Skeletal muscle satellite cell (primary cell): ENCODE measurements around the gene TECR. TPM values are rescaled to one million over a fixed set of nuclear protein-coding genes. Genes with fewer than 3 reads are reported as not detected.

Experiments
- H3K27me3 ChIP-seq: 2 replicates; pipeline ENCODE4 v1.7.0; 2013; ENCODE audit warnings: low read length; ENCODE audit not compliant: control insufficient read depth, insufficient read depth
- H3K36me3 ChIP-seq: 2 replicates; pipeline ENCODE4 v1.7.0; 2013; ENCODE audit warnings: mild to moderate bottlenecking, control low read depth, low read length; ENCODE audit not compliant: insufficient read depth
- H3K4me1 ChIP-seq: 2 replicates; pipeline ENCODE4 v1.7.0; 2013; ENCODE audit warnings: low read length; ENCODE audit not compliant: control insufficient read depth, insufficient read depth
- H3K4me2 ChIP-seq: 2 replicates; pipeline ENCODE4 v1.7.0; 2013; ENCODE audit warnings: mild to moderate bottlenecking, low read length
- H3K4me3 ChIP-seq: 2 replicates; pipeline ENCODE4 v1.7.0; 2013; ENCODE audit warnings: low read length
- H3K9ac ChIP-seq: 2 replicates; pipeline ENCODE4 v1.7.0; 2013; ENCODE audit warnings: mild to moderate bottlenecking, low read depth, low read length, moderate library complexity
- H3K9me3 ChIP-seq: replicated peaks from 2 replicates; pipeline ENCODE4 v1.7.0; 2013; ENCODE audit warnings: mild to moderate bottlenecking, control low read depth, low read length
- total RNA-seq: library from RNA; depleted of rRNA; stranded (reverse); fragments of >200 nt; gene quantifications from 2 replicates; pipeline ENCODE4 v1.2.3, GENCODE V29; 2012; rRNA removed

The TECR gene, protein sequence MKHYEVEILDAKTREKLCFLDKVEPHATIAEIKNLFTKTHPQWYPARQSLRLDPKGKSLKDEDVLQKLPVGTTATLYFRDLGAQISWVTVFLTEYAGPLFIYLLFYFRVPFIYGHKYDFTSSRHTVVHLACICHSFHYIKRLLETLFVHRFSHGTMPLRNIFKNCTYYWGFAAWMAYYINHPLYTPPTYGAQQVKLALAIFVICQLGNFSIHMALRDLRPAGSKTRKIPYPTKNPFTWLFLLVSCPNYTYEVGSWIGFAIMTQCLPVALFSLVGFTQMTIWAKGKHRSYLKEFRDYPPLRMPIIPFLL
- total RNA-seq: 21.0 and 33.6 TPM in 2 replicates

- peak within 1 kb of the TSS; percentile 94 for H3K4me3 ChIP-seq
- no peaks in the 10 kb centered on the region for H3K9me3 ChIP-seq
- peaks cover 13% of the 10 kb centered on the region for H3K4me1 ChIP-seq
- no peaks in the 10 kb centered on the region for H3K36me3 ChIP-seq
- peak within 1 kb of the TSS; percentile 82 for H3K9ac ChIP-seq
- peak within 1 kb of the TSS; percentile 91 for H3K4me2 ChIP-seq
- no peaks in the 10 kb centered on the region for H3K27me3 ChIP-seq
Observed at GRCh38 chr19:14529254-14530004, at the start of gene TECR. TECR (plus strand) TSS chr19:14529594; CDS start chr19:14529697, 103 bp downstream.

DNA sequence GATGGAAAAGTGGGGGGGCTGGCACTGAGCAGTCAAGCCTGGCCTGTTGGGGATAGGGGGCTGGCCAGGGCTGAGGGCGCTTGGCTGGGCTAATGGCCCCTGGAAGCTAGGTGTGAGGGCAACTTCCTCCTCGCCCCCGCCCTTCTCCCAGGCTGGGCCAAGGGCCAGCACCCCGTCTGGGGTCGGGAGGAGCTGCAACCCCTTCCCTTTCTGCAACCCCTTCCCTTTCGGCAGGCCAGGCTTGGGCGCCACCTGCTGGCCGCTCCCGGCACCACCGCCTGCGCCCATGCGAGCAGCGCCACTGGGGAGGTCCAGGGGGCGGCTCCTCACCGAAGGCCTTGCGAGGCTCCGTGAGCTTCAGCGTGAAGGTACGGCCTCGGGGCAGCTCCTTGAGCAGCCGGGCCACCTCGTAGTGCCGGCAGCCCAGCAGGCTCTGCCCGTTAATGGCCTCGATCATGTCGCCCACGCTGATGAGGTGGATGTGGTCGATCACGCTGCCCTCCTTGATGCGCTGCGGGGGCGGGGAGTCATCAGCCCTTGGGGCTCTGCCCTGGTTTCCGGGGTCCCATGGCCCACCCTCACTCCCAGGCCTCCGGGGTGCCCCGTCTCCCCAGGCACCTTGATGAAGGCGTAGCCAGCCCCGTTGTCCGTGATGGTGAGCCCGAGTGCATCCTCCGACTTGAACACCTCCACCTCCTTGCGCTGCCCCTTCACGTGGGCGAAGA, 49.3 kb upstream of the TECR start:
- H3K9ac ChIP-seq: no peak overlapping the region
- no peak overlapping the region for H3K4me3 ChIP-seq
- H3K27me3 ChIP-seq: no peaks in the 10 kb centered on the region

GRCh38 chr19:14480700-14481079, 48.7 kb upstream of the TECR start:
- Histone ChIP-seq H3K27me3 (no peaks in the 10 kb centered on the region), H3K4me3 (no peak overlapping the region), H3K4me1 (peaks cover 15% of the 10 kb centered on the region), H3K9ac (no peak overlapping the region), H3K36me3 (peaks cover 36% of the 10 kb centered on the region), H3K4me2 (no peak overlapping the region), H3K9me3 (no peaks in the 10 kb centered on the region)

More for the DNA sequence above, 49.3 kb upstream of the TECR start:
- Histone ChIP-seq H3K9me3 (no peaks in the 10 kb centered on the region), H3K4me1 (peaks cover 21% of the 10 kb centered on the region), H3K4me2 (no peak overlapping the region), H3K36me3 (peaks cover 35% of the 10 kb centered on the region)

DNA sequence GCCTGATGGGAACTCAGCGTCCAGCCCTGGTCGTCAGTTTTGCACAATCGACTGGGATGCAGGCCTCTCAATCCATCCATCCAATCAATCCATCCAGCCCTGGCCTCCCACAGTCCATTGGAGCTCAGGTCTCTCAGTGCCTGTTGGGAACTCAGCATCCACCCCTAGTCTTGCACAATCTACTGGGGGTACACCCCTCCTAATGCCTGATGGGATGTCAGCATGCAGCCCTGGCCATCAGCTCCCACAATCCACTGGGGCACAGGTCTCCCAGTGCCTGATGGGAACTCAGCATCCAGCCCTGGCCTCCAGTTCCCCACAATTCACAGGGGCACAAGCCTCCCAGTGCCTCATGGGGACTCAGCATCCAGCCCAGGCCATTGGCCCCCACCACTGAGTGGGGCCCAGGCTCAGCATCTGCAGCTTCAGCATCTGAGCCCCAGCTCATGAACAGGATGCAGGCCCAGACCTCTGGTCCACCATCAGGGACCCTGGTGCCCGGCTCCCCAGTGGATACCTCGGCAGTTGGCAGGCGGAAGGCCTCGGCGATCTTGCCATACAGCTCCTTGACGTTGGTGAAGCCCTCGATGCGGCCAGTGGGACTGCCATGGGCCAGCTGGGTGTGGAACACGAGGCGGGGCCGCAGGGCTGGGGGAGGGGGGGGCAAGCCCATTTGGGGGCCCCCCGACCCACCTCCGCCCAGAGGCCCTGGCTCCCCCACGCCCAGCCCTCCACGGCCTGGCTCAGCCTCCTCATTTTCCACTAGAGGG, 47.0 kb upstream of the TECR start:
- Histone ChIP-seq H3K36me3 (peaks cover 47% of the 10 kb centered on the region), H3K4me2 (no peak overlapping the region), H3K9ac (no peak overlapping the region), H3K27me3 (no peaks in the 10 kb centered on the region), H3K9me3 (no peaks in the 10 kb centered on the region), H3K4me3 (no peak overlapping the region), H3K4me1 (no peaks in the 10 kb centered on the region)

GRCh38 chr19:14487370-14488125, 41.8 kb upstream of the TECR start:
- Histone ChIP-seq H3K4me1 (no peaks in the 10 kb centered on the region), H3K9ac (no peak overlapping the region), H3K4me3 (no peak overlapping the region), H3K27me3 (no peaks in the 10 kb centered on the region), H3K4me2 (no peak overlapping the region), H3K36me3 (peaks cover 36% of the 10 kb centered on the region), H3K9me3 (no peaks in the 10 kb centered on the region)

DNA sequence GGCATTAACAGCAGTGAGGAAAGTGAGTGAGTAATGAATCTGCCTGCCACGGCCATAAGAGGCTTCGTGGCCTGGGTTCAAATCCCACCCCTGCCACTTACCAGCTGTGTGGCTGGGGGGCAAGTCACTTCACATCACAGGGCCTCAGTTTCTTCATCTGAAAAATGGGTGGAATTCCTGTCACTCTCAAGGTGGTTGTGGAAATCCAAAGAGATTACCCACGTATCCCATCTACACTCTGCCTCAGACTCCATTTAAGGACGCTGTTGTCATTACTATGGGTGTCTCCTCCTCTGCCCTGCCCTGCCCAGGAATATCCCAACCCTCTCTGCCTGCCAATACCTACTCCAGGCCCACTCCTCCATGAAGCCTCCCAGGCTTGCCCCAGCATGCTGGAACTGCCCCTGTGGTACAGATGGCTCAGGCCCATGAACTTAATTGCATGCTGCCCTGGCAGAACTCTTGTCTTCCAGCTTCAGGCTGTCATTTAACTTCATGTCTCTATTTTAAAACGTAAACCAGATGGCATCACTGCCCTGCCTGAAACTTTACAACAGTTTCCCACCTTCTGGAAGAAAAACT, 36.5 kb upstream of the TECR start:
- H3K36me3 ChIP-seq: peaks cover 26% of the 10 kb centered on the region
- H3K4me3 ChIP-seq: no peak overlapping the region
- H3K27me3 ChIP-seq: no peaks in the 10 kb centered on the region
- H3K9me3 ChIP-seq: no peaks in the 10 kb centered on the region
- no peak overlapping the region for H3K4me2 ChIP-seq
- peaks cover 22% of the 10 kb centered on the region for H3K4me1 ChIP-seq
- no peak overlapping the region for H3K9ac ChIP-seq

DNA sequence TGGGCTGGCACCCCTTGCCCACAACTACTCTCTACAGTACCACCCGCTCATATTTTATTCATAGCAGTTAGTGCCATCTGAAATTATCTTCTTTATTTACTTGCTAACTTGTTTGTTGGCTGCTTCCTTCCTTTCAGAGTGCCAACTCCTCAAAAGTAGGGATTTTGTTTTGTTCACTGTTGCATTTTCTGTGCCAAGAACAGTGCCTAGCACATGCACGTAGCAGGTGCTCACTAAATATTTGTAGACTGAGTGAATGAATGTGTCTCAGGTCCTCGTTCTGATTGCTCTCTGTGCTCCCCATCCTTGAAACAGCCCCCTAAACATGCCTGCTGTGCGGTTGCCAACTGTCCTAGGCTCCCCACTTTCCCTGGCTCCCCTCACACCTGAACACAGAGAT, 35.0 kb upstream of the TECR start:
- H3K4me3 ChIP-seq: peak overlapping the region; percentile 83
- H3K9me3 ChIP-seq: no peaks in the 10 kb centered on the region
- peaks cover 23% of the 10 kb centered on the region for H3K4me1 ChIP-seq
- peaks cover 16% of the 10 kb centered on the region for H3K36me3 ChIP-seq
- no peaks in the 10 kb centered on the region for H3K27me3 ChIP-seq
- H3K4me2 ChIP-seq: peak overlapping the region; percentile 95
- H3K9ac ChIP-seq: peak overlapping the region; percentile 78

- H3K36me3 ChIP-seq: peaks cover 12% of the 10 kb centered on the region
- H3K4me3 ChIP-seq: peak overlapping the region; percentile 83
- H3K9ac ChIP-seq: peak overlapping the region; percentile 78
- peaks cover 23% of the 10 kb centered on the region for H3K4me1 ChIP-seq
- H3K9me3 ChIP-seq: no peaks in the 10 kb centered on the region
- peak overlapping the region; percentile 95 for H3K4me2 ChIP-seq
- H3K27me3 ChIP-seq: no peaks in the 10 kb centered on the region
Observed at GRCh38 chr19:14494910-14495671, 34.3 kb upstream of the TECR start.

DNA sequence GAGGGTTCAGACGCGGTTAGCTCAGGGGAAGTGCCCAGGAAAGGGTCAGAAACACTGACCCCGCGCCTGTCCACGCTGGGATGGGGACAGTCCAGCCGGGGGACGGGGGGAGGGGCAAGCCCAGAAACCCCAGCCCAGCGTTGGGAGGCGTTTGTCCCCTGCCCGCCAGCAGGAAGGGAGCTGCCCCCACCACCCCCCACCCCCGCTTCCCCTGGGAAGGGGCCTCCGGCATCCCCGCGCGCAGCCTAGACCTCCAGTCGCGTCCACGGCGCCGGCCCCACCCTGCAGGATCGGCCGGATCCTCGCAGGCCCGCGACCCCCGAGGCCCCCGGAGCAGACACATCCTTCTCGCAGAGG, 33.7 kb upstream of the TECR start:
- H3K27me3 ChIP-seq: no peaks in the 10 kb centered on the region
- H3K4me3 ChIP-seq: peak overlapping the region; percentile 83
- peaks cover 23% of the 10 kb centered on the region for H3K4me1 ChIP-seq
- H3K36me3 ChIP-seq: peaks cover 12% of the 10 kb centered on the region
- peak overlapping the region; percentile 78 for H3K9ac ChIP-seq
- H3K9me3 ChIP-seq: no peaks in the 10 kb centered on the region
- H3K4me2 ChIP-seq: peak overlapping the region; percentile 95
